ENCODE measurements around the gene FAU.
A peak's percentile ranks its signal among the peaks of the same experiment; 100 is the strongest.
"Not testable (repeated sequence)": the region's sequence is repeated elsewhere in the genome, so short reads cannot be mapped to it uniquely, and the experiment has no call there.

The FAU gene

GRCh38 chr11:65121865-65122696 is at the start of gene FAU, which contains the start of gene MRPL49:
Gene FAU (minus strand): TSS chr11:65122134. CDS start chr11:65121813, 321 bp downstream.
Gene MRPL49 (plus strand): TSS chr11:65122321. CDS start chr11:65122347, 26 bp downstream.
- peak; percentile 98 to 99 for DNase-seq

- no peak for DNase-seq
Measured at GRCh38 chr11:65170058-65170534, 48.2 kb upstream of the FAU start, which contains the start of gene SPDYC. Gene SPDYC (plus strand): TSS chr11:65170233. CDS start chr11:65171358, 1,125 bp downstream.

GRCh38 chr11:65169164-65169641 is 47.3 kb upstream of the FAU start:
- DNase-seq: no peak

GRCh38 chr11:65167656-65168055 is 45.7 kb upstream of the FAU start:
- no peak for DNase-seq

- no peak for DNase-seq
Measured at GRCh38 chr11:65166893-65167292, 45.0 kb upstream of the FAU start.

GRCh38 chr11:65165410-65166317 is 43.7 kb upstream of the FAU start:
- no peak for DNase-seq

GRCh38 chr11:65163684-65164083 is 41.8 kb upstream of the FAU start:
- DNase-seq: no peak

GRCh38 chr11:65160643-65161042 is 38.7 kb upstream of the FAU start:
- DNase-seq: no peak

- no peak for DNase-seq
Measured at GRCh38 chr11:65159012-65159411, 37.1 kb upstream of the FAU start.

- no peak for DNase-seq
Measured at GRCh38 chr11:65157336-65157735, 35.4 kb upstream of the FAU start.

GRCh38 chr11:65156926-65157325 is 35.0 kb upstream of the FAU start:
- DNase-seq: no peak

- no peak for DNase-seq
Measured at GRCh38 chr11:65156256-65156655, 34.3 kb upstream of the FAU start.

- no peak for DNase-seq
Measured at GRCh38 chr11:65152122-65152521, 30.2 kb upstream of the FAU start.

- peak in 1 of 2 experiments; percentile 21 for DNase-seq
Measured at GRCh38 chr11:65151331-65151899, 29.5 kb upstream of the FAU start.

- peak; percentile 93 to 94 for DNase-seq
Measured at GRCh38 chr11:65150509-65151299, 28.8 kb upstream of the FAU start.

- not testable (repeated sequence) for DNase-seq
Measured at GRCh38 chr11:65150131-65150508, 28.2 kb upstream of the FAU start.

GRCh38 chr11:65148657-65149056 is 26.7 kb upstream of the FAU start:
- no peak for DNase-seq

- DNase-seq: no peak
Measured at GRCh38 chr11:65147352-65148075, 25.6 kb upstream of the FAU start.

- DNase-seq: no peak
Measured at GRCh38 chr11:65141896-65142494, 20.1 kb upstream of the FAU start.

- no peak for DNase-seq
Measured at GRCh38 chr11:65136515-65137096, 14.7 kb upstream of the FAU start.

Data from Kasumi-1 (cell line).